ENCODE results near the gene UBTF.

Gene UBTF

DNA sequence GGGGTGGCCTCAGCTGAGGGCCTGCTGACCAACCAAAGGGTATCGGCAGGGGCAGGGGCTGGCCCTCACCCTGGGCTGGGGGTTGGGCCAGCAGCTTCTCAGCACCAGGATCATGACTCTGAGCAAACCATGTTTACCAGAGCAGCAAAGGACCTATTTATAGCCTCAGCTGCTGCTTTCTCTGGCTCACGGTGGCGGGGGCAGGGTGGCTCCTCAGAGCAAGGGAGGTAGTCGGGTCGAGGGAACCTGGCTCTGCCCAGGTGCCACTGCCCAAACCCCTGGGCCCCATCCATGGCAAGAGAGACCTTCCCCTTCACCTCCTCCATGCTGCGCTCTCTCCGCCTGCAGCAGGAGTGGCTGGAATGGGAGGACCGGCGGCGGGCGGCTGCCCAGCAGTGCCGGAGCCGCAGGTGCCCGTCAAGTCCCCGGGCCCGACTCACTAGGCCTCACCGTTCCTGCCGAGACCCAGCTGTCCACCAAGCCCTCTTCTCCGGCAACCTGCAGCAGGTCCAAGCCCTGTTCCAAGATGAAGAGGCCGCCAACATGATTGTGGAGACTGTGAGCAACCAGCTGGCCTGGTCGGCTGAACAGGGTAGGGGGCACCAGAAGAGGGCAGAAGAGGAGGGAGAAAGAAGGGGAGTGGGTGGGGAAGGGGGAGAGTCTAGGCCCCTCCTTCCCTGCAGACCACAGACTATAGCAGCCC, 48.8 kb downstream of the UBTF start, which contains the start of gene ASB16:
Gene ASB16 (plus strand): TSS at position 206 of the 703 bp plus-strand sequence. CDS start 86 bp downstream, at position 292.
- peaks cover 29% of the 10 kb centered on the region for H3K4me1 ChIP-seq (ENCODE audit: low read length)
- H3K27me3 ChIP-seq (replicated peaks; ENCODE audit: insufficient read depth, low read length) = no peaks in the 10 kb centered on the region
- H3K36me3 ChIP-seq (replicated peaks; ENCODE audit: insufficient read depth, low read length) = no peaks in the 10 kb centered on the region
- H3K4me3 ChIP-seq (ENCODE audit: low read length) = peak within 1 kb of the TSS; percentile 59
- H3F3A ChIP-seq (ENCODE audit: insufficient read depth, low read length) = peaks cover 36% of the 10 kb centered on the region
- TF ChIP-seq EZH2 (optimal IDR thresholded peaks at IDR 0.05; ENCODE audit: low read depth, low read length) (no peak), EZH2phosphoT487 (IDR thresholded peaks at IDR 0.05; ENCODE audit: low read length) (no peak)
- TF ChIP-seq, protein P1, sequence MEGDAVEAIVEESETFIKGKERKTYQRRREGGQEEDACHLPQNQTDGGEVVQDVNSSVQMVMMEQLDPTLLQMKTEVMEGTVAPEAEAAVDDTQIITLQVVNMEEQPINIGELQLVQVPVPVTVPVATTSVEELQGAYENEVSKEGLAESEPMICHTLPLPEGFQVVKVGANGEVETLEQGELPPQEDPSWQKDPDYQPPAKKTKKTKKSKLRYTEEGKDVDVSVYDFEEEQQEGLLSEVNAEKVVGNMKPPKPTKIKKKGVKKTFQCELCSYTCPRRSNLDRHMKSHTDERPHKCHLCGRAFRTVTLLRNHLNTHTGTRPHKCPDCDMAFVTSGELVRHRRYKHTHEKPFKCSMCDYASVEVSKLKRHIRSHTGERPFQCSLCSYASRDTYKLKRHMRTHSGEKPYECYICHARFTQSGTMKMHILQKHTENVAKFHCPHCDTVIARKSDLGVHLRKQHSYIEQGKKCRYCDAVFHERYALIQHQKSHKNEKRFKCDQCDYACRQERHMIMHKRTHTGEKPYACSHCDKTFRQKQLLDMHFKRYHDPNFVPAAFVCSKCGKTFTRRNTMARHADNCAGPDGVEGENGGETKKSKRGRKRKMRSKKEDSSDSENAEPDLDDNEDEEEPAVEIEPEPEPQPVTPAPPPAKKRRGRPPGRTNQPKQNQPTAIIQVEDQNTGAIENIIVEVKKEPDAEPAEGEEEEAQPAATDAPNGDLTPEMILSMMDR (IDR thresholded peaks at IDR 0.05; ENCODE audit: low read length) = no peak
- H4K20me1 ChIP-seq (ENCODE audit: insufficient read depth, low read length) = no peaks in the 10 kb centered on the region
- peak within 1 kb of the TSS; percentile 64 for H3K4me2 ChIP-seq (ENCODE audit: low read depth, low read length)
- peak within 1 kb of the TSS; percentile 91 for H3K27ac ChIP-seq (ENCODE audit: low read length)
- peaks cover 6% of the 10 kb centered on the region; the same call in 1 of the 2 replicates for H3K79me2 ChIP-seq (ENCODE audit: low read length)
- peak within 1 kb of the TSS; percentile 81 for H3K9ac ChIP-seq (ENCODE audit: low read length)
- H3K9me2 ChIP-seq (replicated peaks; ENCODE audit: insufficient read depth, low read length) = no peaks in the 10 kb centered on the region
- peak within 1 kb of the TSS; percentile 13; the same call in 1 of the 2 replicates for H2AFZ ChIP-seq (ENCODE audit: low read length)
- H3K9me3 ChIP-seq (replicated peaks; ENCODE audit: insufficient read depth, low read length) = no peaks in the 10 kb centered on the region
- DNase-seq = peak; percentile 83

DNA sequence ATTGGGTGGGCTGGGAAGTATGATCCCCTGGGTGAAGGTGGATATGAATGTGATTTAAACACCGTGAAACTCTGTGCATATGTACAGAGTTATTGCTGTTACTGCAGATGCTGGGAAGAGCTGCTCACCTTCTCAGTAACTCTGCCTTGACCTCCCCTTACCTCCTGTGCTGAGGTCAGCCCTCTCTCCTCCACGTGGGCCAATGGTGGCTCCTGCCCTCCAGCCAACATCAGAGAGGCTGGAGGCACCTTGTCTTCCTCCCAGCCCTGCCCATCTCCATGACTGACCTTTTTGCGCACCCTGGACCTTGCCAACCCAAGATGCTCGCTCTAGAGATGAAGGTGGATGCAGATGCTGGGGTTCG, 49.4 kb downstream of the UBTF start:
- Histone ChIP-seq H3K9ac (ENCODE audit: low read length) (peak overlapping the region; percentile 81), H3K27ac (ENCODE audit: low read length) (peak overlapping the region; percentile 91), H3F3A (ENCODE audit: insufficient read depth, low read length) (peaks cover 36% of the 10 kb centered on the region), H2AFZ (ENCODE audit: low read length) (peak overlapping the region; percentile 13; the same call in 1 of the 2 replicates), H3K79me2 (ENCODE audit: low read length) (peaks cover 6% of the 10 kb centered on the region; the same call in 1 of the 2 replicates), H4K20me1 (ENCODE audit: insufficient read depth, low read length) (no peaks in the 10 kb centered on the region), H3K9me2 (replicated peaks; ENCODE audit: insufficient read depth, low read length) (no peaks in the 10 kb centered on the region), H3K4me1 (ENCODE audit: low read length) (peaks cover 29% of the 10 kb centered on the region), H3K36me3 (replicated peaks; ENCODE audit: insufficient read depth, low read length) (no peaks in the 10 kb centered on the region), H3K4me2 (ENCODE audit: low read depth, low read length) (peak overlapping the region; percentile 64), H3K27me3 (replicated peaks; ENCODE audit: insufficient read depth, low read length) (no peaks in the 10 kb centered on the region), H3K4me3 (ENCODE audit: low read length) (peak overlapping the region; percentile 59), H3K9me3 (replicated peaks; ENCODE audit: insufficient read depth, low read length) (no peaks in the 10 kb centered on the region)
- no peak for DNase-seq
- TF ChIP-seq EZH2phosphoT487 (IDR thresholded peaks at IDR 0.05; ENCODE audit: low read length) (no peak), EZH2 (optimal IDR thresholded peaks at IDR 0.05; ENCODE audit: low read depth, low read length) (no peak)
- TF ChIP-seq, protein P1 (IDR thresholded peaks at IDR 0.05; ENCODE audit: low read length) = no peak

GRCh38 chr17:44167181-44167861, 52.2 kb downstream of the UBTF start:
- no peaks in the 10 kb centered on the region for H4K20me1 ChIP-seq (ENCODE audit: insufficient read depth, low read length)
- no peak overlapping the region for H2AFZ ChIP-seq (ENCODE audit: low read length)
- DNase-seq = no peak
- TF ChIP-seq EZH2 (optimal IDR thresholded peaks at IDR 0.05; ENCODE audit: low read depth, low read length) = no peak
- TF ChIP-seq, protein P1 (IDR thresholded peaks at IDR 0.05; ENCODE audit: low read length) = no peak
- no peak for TF ChIP-seq EZH2phosphoT487 (IDR thresholded peaks at IDR 0.05; ENCODE audit: low read length)
- no peaks in the 10 kb centered on the region for H3K27me3 ChIP-seq (replicated peaks; ENCODE audit: insufficient read depth, low read length)
- peaks cover 30% of the 10 kb centered on the region for H3F3A ChIP-seq (ENCODE audit: insufficient read depth, low read length)
- peaks cover 6% of the 10 kb centered on the region; the same call in 1 of the 2 replicates for H3K79me2 ChIP-seq (ENCODE audit: low read length)
- no peak overlapping the region for H3K27ac ChIP-seq (ENCODE audit: low read length)
- no peak overlapping the region for H3K4me2 ChIP-seq (ENCODE audit: low read depth, low read length)
- no peaks in the 10 kb centered on the region for H3K36me3 ChIP-seq (replicated peaks; ENCODE audit: insufficient read depth, low read length)
- H3K4me3 ChIP-seq (ENCODE audit: low read length) = no peak overlapping the region
- H3K9ac ChIP-seq (ENCODE audit: low read length) = no peak overlapping the region
- no peaks in the 10 kb centered on the region for H3K9me2 ChIP-seq (replicated peaks; ENCODE audit: insufficient read depth, low read length)
- H3K9me3 ChIP-seq (replicated peaks; ENCODE audit: insufficient read depth, low read length) = no peaks in the 10 kb centered on the region
- peaks cover 29% of the 10 kb centered on the region for H3K4me1 ChIP-seq (ENCODE audit: low read length)

Measured in MM.1S (cell line).